Measurements from ENCODE around the gene IL18BP. TPM values are rescaled to one million over a fixed set of nuclear protein-coding genes. Genes with fewer than 3 reads are reported as not detected.

IL18BP gene
- 1.6 and 3.9 TPM in 2 replicates for total RNA-seq (2014; rRNA removed; shearing (Covaris generic))

DNA sequence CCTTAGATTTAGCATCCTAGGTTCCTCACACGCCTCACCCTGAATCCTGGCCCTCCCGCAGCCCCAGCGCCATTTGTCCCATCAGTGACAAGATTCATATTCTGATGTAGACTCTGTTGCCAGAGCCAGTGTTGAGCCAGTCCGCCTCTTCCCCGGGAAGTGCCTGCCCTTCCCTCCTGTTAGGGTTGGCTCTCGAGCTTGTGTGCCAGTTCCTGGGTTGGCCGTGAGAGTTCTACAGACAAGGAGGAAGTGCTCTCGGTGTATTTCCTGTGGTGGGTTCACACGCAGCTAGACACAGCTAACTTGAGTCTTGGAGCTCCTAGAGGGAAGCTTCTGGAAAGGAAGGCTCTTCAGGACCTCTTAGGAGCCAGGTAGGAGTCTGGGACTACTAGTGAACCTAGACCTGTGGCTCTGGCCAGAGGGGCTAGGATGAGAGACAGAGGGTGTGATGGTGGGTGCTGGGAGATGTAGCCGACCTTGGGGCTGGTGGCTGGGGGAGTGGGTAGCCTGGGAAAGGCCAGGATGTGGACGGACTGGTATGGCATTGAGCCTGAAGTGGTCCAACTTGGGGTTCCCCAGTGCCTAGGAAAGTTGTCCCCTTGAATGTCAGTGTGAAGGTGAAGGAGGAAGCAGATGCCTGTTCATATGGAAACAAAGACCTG lies at the start of gene IL18BP:
IL18BP (plus strand) TSS at position 261 of the 662 bp plus-strand sequence. CDS start 1,076 bp downstream, outside the sequence.
- DNase-seq (ENCODE audit: low spot score) = no peak

DNA sequence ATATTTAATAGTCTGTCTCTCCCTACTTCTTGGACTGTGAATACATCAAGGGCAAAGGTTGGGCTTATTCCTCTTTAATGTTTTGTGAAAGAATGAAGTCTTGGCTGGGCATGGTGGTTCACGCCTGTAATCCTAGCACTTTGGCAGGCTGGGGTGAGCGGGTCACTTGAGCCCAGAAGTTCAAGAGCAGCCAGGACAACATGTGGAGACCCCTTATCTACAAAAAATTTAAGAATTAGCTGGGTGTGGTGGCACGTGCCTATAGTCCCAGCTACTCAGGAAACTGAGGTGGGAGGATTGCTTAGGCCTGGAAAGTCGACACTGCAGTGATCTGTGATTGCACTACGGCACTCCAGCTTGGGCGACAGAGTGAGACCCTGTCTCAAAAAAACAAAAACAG lies 49.7 kb upstream of the IL18BP start:
- no peak for DNase-seq (ENCODE audit: low spot score)

- DNase-seq (ENCODE audit: low spot score) = no peak
These were observed 46.9 kb upstream of the IL18BP start for GRCh38 chr11:71951741-71952310.

DNA sequence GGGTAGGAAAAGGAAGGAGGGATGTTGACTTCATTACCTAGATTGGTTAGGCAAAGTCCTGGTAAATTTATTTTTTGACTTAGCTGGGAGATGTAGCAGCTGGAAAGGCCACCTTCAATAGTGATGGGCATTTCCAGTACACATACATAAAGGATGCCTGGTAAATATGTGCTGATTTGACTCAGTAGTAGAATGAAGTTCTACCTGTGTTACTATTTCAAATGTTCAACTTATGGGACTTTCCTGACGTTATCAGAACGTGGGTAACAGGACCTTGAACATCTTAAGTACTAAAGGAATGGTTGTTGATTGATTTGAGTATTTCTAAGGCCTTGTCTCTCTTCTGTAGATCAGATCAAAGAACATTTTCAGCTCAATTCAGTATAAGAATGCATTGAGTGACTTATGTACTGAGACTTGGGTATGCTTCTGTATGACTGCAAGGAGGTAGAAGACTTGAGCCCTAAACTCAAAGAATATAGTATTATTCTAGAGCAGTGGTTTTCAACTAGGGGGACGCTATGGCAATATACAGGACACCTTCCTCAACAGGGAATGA lies 42.7 kb upstream of the IL18BP start:
- DNase-seq (ENCODE audit: low spot score) = no peak

DNA sequence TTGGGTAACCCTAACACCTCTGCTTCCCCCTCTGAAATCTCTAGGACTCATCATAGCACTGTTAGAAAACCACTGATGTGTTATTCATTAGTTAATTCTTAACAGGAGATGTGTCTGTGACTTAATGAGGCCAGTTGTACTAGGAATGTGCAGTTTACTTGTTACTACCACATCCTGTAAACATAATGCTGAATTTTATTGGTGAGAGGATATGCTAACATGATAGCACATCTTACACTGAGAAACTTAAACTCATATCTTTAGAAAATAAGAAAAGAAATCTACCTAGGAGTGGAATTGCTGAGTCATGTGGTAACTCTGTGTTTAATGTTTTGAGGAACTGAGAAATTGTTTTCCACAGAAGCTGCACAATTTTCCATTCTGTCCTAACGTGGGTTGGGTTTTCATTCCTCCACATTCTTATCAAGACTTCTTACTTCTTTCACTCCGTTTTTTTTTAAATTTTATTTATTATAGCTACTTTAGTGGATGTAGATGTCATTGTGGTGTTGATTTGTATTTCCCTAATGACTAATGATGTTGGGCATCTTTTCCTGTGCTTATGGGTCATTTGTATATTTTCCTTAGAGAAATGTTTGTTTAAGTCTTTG lies 36.2 kb upstream of the IL18BP start:
- DNase-seq (ENCODE audit: low spot score) = peak; percentile 56

GRCh38 chr11:71963468-71963867 lies 35.2 kb upstream of the IL18BP start:
- DNase-seq (ENCODE audit: low spot score) = no peak

DNA sequence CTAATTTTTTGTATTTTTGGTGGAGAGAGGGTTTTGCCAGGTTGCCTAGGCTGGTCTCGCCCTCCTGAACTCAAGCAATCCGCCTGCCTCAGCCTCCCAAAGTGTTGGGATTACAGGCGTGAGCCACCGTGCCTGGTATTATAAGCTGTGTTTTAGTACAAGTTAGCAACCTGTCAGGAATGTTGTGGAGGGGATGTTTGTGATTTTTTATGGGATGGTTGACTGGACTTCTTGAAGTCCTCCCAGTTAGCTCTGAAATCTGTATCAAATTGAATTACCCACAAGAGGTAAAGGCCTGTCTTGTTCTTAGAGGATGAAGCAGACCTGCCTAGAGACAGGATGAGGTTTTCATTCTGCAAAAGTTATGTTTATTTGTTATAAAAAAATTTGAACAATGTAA lies 34.1 kb upstream of the IL18BP start:
- DNase-seq (ENCODE audit: low spot score) = no peak

GRCh38 chr11:71971680-71972079 lies 27.0 kb upstream of the IL18BP start:
- DNase-seq (ENCODE audit: low spot score) = no peak

DNA sequence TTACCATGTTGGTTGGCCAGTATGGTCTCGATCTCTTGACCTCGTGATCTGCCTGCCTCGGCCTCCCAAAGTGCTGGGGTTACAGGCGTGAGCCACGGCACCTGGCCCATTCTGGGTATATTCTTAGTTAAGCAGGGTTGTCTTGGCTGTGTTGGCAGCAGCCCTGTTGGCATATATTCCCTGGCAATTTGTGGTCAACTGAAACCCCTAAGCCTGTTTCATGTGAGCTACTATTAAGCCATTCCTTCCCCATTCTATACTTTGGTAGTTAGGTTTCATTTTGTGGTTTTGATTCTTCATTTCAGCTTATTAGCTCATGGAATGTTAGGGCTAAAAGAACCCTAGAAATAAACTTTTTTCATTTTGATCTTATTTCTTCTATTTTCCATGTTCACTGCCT lies 22.2 kb upstream of the IL18BP start:
- no peak for DNase-seq (ENCODE audit: low spot score)

- DNase-seq (ENCODE audit: low spot score) = no peak
These were observed 21.6 kb upstream of the IL18BP start for GRCh38 chr11:71977090-71977489.

DNA sequence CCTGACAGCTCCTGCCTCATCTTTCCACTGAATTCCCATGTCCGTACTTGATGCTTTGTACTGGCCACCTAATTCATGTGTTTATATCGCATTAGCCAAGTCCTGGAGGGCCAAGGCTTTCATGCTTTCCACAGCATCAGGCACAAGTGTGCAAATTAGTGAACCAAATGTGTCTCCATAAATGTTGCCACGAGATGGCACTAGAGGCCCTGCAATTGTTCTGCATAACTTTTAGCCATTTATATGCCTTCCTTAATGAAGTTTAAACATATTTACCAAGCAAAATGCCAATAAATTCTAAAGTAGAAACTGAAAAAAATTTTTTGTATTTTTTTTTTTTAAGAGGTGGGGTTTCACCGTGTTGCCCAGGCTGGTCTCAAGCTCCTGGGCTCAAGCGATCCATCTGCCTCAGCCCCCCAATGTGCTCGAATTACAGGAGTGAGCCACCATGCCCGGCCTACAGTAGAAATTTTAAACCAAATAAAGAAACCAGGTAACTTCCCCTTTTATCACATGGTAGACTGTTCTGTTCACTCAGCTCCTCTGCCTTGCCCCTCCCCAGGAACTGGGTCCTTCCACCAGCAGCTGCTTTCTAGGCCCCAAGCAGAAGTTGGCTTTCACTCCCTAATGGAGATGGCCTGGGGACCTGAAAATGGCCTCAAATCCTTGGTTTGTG lies 20.8 kb upstream of the IL18BP start:
- DNase-seq (ENCODE audit: low spot score) = peak; percentile 50

GRCh38 chr11:71979094-71979493 lies 19.6 kb upstream of the IL18BP start:
- DNase-seq (ENCODE audit: low spot score) = no peak

DNA sequence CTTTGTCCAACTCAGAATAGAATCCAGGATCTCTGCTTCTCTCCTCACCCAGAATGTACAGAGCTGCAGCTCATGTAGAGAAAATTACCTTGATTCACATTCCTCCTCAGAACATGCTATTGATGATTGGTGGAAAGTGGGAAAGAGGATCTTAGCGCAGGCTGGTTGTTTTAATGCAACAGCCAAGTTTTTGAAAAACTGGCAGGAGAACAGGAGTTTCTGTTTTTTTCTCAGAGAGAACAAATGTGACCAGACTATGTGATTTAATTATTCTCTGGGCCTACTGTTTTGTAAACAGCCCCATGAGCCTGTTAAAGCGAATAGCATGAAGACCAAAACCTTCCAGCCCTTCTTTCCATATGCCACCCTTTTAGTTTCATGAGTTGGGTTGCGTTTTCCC lies 19.1 kb upstream of the IL18BP start:
- DNase-seq (ENCODE audit: low spot score) = no peak

GRCh38 chr11:71986131-71986530 lies 12.6 kb upstream of the IL18BP start:
- DNase-seq (ENCODE audit: low spot score) = no peak

GRCh38 chr11:71987521-71987920 lies 11.2 kb upstream of the IL18BP start:
- no peak for DNase-seq (ENCODE audit: low spot score)

- DNase-seq (ENCODE audit: low spot score) = no peak
These were observed 10.7 kb upstream of the IL18BP start for GRCh38 chr11:71988050-71988449.

GRCh38 chr11:71990701-71991100 lies 8.0 kb upstream of the IL18BP start:
- no peak for DNase-seq (ENCODE audit: low spot score)

DNA sequence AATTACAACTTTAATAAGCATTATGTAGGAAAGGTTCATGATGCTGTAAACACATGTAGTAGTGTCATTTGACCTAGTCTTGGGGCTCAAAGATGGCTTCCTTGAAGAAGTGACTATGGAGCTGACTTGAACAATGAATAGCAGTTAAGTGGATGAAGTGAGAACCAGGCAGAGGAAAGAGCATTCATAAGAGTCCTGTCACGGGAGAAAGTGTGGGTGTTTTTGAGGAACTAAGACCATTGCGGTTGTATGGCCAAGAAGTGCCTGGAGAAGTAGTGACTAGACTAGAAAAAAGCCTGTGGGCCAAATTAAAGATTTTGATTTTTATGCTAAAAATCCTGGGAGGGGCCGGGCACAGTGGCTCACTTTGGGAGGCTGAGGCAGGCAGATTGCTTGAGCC lies 7.2 kb upstream of the IL18BP start:
- DNase-seq (ENCODE audit: low spot score) = no peak

DNA sequence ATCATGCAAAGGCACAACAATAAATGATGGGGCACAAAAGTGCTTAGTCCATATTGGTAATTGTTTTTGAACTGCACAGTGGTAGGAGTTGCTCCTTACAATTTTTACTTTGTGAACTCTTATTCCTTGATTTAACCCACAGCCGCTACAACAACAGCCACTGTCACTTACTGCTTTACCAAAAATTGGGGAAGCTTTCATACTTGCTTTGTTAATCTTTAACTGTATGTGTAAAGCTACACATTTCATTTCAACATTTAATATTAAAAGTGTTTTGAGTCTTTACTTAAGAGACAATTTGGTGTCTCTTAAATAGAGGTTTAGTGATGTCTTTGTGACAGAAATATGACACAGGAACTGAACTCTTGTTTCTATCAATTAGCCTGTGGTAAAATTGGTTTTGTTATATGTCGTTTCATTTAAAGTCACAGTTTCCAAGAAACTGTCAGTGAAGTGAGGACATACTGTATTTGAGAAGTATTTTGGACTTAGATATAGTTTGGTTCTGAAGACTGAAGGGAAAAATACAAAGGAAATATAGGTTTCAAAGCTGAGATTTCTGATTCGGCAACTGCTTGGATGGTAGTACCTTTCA lies 6.5 kb upstream of the IL18BP start:
- DNase-seq (ENCODE audit: low spot score) = no peak

DNA sequence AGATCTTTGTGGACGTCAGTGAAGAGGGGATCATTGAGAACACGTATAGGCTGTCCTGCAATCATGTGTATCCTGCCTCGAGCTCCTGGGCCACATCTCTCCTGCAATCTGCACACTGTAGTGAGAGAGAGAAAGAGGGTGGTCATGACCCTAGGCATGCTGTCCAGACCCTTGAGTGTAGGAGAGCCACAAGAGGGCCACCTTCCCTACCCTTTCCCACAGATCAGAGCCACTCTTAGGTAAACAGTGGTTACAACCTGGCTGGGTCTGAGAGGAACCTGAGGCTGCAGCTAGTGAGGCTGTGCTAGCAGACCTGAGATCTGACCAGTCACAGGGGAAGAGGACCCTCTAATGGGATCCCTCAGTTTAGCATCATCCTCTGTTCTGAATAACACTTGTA lies 3.9 kb upstream of the IL18BP start:
- no peak for DNase-seq (ENCODE audit: low spot score)

- no peak for DNase-seq (ENCODE audit: low spot score)
These were observed 2.9 kb upstream of the IL18BP start for GRCh38 chr11:71995726-71996291.

GRCh38 chr11:71996517-71996916 lies 2.2 kb upstream of the IL18BP start:
- no peak for DNase-seq (ENCODE audit: low spot score)

All from A172 (cell line).